ENCODE measurements around the gene VPS36.
A peak's percentile ranks its signal among the peaks of the same experiment; 100 is the strongest.
"Not testable (repeated sequence)": the region's sequence is repeated elsewhere in the genome, so short reads cannot be mapped to it uniquely, and the experiment has no call there.

Gene VPS36

DNA sequence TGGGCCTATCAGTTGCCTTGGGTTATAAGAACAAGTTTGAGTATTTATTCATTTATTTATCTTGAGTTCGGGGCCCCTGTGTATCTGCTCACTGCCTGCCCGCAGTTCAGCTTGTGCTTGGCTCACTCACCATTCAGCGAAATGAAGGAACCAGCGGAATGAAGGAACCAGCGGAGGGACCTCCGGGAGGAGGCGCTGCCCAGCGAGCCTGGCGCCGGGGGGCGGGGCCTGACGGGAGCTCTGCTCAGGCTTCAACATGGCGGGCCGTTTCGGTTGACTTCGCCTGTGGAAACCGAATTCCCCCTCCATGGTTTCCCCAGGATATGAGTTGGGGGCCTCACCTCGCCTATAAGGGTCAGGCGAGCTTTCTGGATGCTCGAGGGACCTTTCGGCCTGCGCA, 38.3 kb upstream of the VPS36 start:
- H3K9ac ChIP-seq (ENCODE audit: low read length); H3K9me3 ChIP-seq (ENCODE audit: insufficient read depth, low read depth, low read length); H3K79me1 ChIP-seq (ENCODE audit: low read length); H2BK12ac ChIP-seq (ENCODE audit: low read length); H4K91ac ChIP-seq (ENCODE audit: low read depth, low read length); H3K14ac ChIP-seq (ENCODE audit: low read length); H3K23ac ChIP-seq (ENCODE audit: low read length); H2AK5ac ChIP-seq (ENCODE audit: low read length); H2AFZ ChIP-seq (ENCODE audit: insufficient read depth, low read length, poor library complexity); H3K36me3 ChIP-seq (ENCODE audit: control insufficient read depth in 1 of 2, insufficient read depth in 2 of 2, low read length in 2 of 2); H4K12ac ChIP-seq (ENCODE audit: low read depth, low read length); H3K4me3 ChIP-seq (ENCODE audit: low read depth, low read length); H4K8ac ChIP-seq (ENCODE audit: low read depth, low read length); DNase-seq; H2BK120ac ChIP-seq (ENCODE audit: insufficient read depth, low read length, poor library complexity); H3K27me3 ChIP-seq (ENCODE audit: insufficient read depth, low read length); H3K4me2 ChIP-seq (ENCODE audit: low read length); H2BK5ac ChIP-seq (ENCODE audit: low read depth, low read length, poor library complexity); H3K27ac ChIP-seq (ENCODE audit: low read depth, low read length); H3K4ac ChIP-seq (ENCODE audit: low read depth, low read length); H3K79me2 ChIP-seq (ENCODE audit: control insufficient read depth, insufficient read depth, low read length, poor library complexity); H3K18ac ChIP-seq (ENCODE audit: low read length); H3K4me1 ChIP-seq (ENCODE audit: control insufficient read depth in 1 of 2, insufficient read depth in 2 of 2, low read length in 2 of 2): not testable (repeated sequence)
- no CpG with 5 or more reads among the region's 22 CpGs for WGBS (ENCODE audit: extremely low coverage, insufficient coverage, insufficient read length)

DNA sequence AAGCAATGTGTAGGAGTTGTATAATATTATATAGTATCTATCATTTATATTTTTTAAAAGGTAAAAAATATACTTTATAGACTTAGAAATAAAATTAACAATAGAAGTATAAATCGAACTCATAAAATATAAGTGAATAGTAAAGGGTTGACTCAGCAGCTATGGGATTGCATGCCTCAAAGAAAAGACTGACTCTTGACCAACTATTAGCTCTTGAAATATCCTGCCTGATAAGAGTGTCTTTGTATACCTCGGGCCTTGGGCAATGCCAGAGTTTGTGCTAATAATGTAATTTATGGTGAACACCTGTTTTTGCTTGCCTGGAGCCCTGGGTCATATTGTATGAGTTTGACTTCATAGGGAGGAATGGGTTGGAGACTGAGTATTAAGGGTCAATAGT, 36.6 kb upstream of the VPS36 start:
- not testable (repeated sequence) for H3K18ac ChIP-seq (ENCODE audit: low read length); H3K79me1 ChIP-seq (ENCODE audit: low read length); DNase-seq; H3K36me3 ChIP-seq (ENCODE audit: control insufficient read depth in 1 of 2, insufficient read depth in 2 of 2, low read length in 2 of 2); H4K8ac ChIP-seq (ENCODE audit: low read depth, low read length); H4K12ac ChIP-seq (ENCODE audit: low read depth, low read length); H3K4me2 ChIP-seq (ENCODE audit: low read length); H3K9ac ChIP-seq (ENCODE audit: low read length); H3K4me1 ChIP-seq (ENCODE audit: control insufficient read depth in 1 of 2, insufficient read depth in 2 of 2, low read length in 2 of 2); H2AK5ac ChIP-seq (ENCODE audit: low read length); H2AFZ ChIP-seq (ENCODE audit: insufficient read depth, low read length, poor library complexity); H2BK12ac ChIP-seq (ENCODE audit: low read length); H3K27me3 ChIP-seq (ENCODE audit: insufficient read depth, low read length); H3K9me3 ChIP-seq (ENCODE audit: insufficient read depth, low read depth, low read length); H3K23ac ChIP-seq (ENCODE audit: low read length); H2BK5ac ChIP-seq (ENCODE audit: low read depth, low read length, poor library complexity); H3K4me3 ChIP-seq (ENCODE audit: low read depth, low read length); H3K79me2 ChIP-seq (ENCODE audit: control insufficient read depth, insufficient read depth, low read length, poor library complexity); H3K14ac ChIP-seq (ENCODE audit: low read length); H4K91ac ChIP-seq (ENCODE audit: low read depth, low read length); H2BK120ac ChIP-seq (ENCODE audit: insufficient read depth, low read length, poor library complexity); H3K4ac ChIP-seq (ENCODE audit: low read depth, low read length); H3K27ac ChIP-seq (ENCODE audit: low read depth, low read length)
- no CpG with 5 or more reads among the region's 2 CpGs for WGBS (ENCODE audit: extremely low coverage, insufficient coverage, insufficient read length)

DNA sequence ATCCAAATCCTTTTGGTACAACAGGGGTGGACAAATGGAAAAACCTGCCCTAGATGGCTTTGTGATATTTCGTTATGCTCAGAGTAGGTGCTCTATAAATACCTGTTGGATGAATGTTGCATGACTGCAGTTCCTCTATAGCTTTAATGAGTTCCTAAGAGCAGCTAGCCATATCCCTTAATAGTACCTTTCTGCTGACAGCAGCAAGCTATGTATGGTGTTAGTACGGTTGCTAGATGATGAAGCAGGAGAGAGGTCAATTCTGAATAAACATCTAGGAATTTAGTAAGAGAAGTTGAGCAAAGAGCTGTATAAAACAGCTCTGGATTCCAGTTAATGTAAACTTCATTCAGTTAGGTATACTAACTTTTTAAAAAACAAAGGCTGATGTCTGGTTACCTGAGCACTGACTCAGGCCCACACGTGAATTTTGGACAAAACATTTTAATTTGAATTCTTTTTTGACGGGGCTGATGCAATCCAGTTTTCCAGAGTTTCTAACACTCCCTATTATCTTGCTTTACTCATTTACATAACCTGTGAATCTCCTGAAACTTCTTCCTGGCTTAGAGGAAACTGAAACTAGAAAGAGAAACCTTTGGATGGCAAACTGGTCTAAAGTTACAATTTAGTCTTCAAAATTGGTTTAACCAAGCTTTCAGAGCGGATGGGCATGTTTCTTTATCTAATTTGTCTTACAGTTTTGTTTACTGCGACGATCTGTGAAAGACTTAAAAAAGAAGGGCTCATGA, 30.4 kb upstream of the VPS36 start:
- not testable (repeated sequence) for H4K91ac ChIP-seq (ENCODE audit: low read depth, low read length); H2BK120ac ChIP-seq (ENCODE audit: insufficient read depth, low read length, poor library complexity); H3K4me2 ChIP-seq (ENCODE audit: low read length); H3K36me3 ChIP-seq (ENCODE audit: control insufficient read depth in 1 of 2, insufficient read depth in 2 of 2, low read length in 2 of 2); H3K4ac ChIP-seq (ENCODE audit: low read depth, low read length); H2AK5ac ChIP-seq (ENCODE audit: low read length); H3K27me3 ChIP-seq (ENCODE audit: insufficient read depth, low read length); H2AFZ ChIP-seq (ENCODE audit: insufficient read depth, low read length, poor library complexity); H2BK12ac ChIP-seq (ENCODE audit: low read length); H3K23ac ChIP-seq (ENCODE audit: low read length); H3K79me1 ChIP-seq (ENCODE audit: low read length); H2BK5ac ChIP-seq (ENCODE audit: low read depth, low read length, poor library complexity); H3K14ac ChIP-seq (ENCODE audit: low read length); H3K79me2 ChIP-seq (ENCODE audit: control insufficient read depth, insufficient read depth, low read length, poor library complexity); H3K9ac ChIP-seq (ENCODE audit: low read length); H3K18ac ChIP-seq (ENCODE audit: low read length); H4K12ac ChIP-seq (ENCODE audit: low read depth, low read length); H3K4me3 ChIP-seq (ENCODE audit: low read depth, low read length); H3K9me3 ChIP-seq (ENCODE audit: insufficient read depth, low read depth, low read length); H3K4me1 ChIP-seq (ENCODE audit: control insufficient read depth in 1 of 2, insufficient read depth in 2 of 2, low read length in 2 of 2); H4K8ac ChIP-seq (ENCODE audit: low read depth, low read length); H3K27ac ChIP-seq (ENCODE audit: low read depth, low read length)
- WGBS (ENCODE audit: extremely low coverage, insufficient coverage, insufficient read length): no CpG with 5 or more reads among the region's 7 CpGs
- DNase-seq: peak in 1 of 2 donors; percentile 48

DNA sequence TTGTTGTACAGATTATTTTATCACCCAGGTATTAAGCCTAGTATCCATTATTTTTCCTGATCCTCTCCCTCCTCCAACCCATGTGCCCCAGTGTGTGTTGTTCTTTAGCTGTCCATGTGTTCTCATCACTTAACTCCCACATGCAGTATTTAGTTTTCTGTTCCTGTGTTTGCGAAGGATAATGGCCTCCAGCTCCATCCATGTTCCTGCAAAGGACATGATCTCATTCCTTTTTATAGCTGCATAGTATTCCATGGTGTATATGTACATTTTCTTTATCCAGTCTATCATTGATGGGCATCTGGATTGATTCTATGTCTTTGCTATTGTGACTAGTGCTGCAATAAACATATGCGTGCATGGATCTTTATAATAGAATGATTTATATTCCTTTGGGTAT, 18.1 kb upstream of the VPS36 start:
- H2AFZ ChIP-seq (ENCODE audit: insufficient read depth, low read length, poor library complexity); H3K23ac ChIP-seq (ENCODE audit: low read length); H3K27ac ChIP-seq (ENCODE audit: low read depth, low read length); H4K12ac ChIP-seq (ENCODE audit: low read depth, low read length); H3K14ac ChIP-seq (ENCODE audit: low read length); H2BK120ac ChIP-seq (ENCODE audit: insufficient read depth, low read length, poor library complexity); H4K8ac ChIP-seq (ENCODE audit: low read depth, low read length); H3K9ac ChIP-seq (ENCODE audit: low read length); H4K91ac ChIP-seq (ENCODE audit: low read depth, low read length); DNase-seq; H3K9me3 ChIP-seq (ENCODE audit: insufficient read depth, low read depth, low read length); H3K27me3 ChIP-seq (ENCODE audit: insufficient read depth, low read length); H3K4ac ChIP-seq (ENCODE audit: low read depth, low read length); H3K4me2 ChIP-seq (ENCODE audit: low read length); H3K4me1 ChIP-seq (ENCODE audit: control insufficient read depth in 1 of 2, insufficient read depth in 2 of 2, low read length in 2 of 2); H2AK5ac ChIP-seq (ENCODE audit: low read length); H2BK5ac ChIP-seq (ENCODE audit: low read depth, low read length, poor library complexity); H3K79me2 ChIP-seq (ENCODE audit: control insufficient read depth, insufficient read depth, low read length, poor library complexity); H3K79me1 ChIP-seq (ENCODE audit: low read length); H3K4me3 ChIP-seq (ENCODE audit: low read depth, low read length); H2BK12ac ChIP-seq (ENCODE audit: low read length); H3K18ac ChIP-seq (ENCODE audit: low read length): not testable (repeated sequence)
- whole genome bisulfite sequencing (ENCODE audit: extremely low coverage, insufficient coverage, insufficient read length): no CpG with 5 or more reads among the region's 2 CpGs
- peaks cover 11 to 13% of the 10 kb centered on the region in 2 experiments for H3K36me3 ChIP-seq (ENCODE audit: control insufficient read depth in 1 of 2, insufficient read depth in 2 of 2, low read length in 2 of 2)
